NCI-H2227 (cell line): Measurements from ENCODE around the gene PGM1.

Source experiments
- DNase-seq: peaks from one replicate; lab custom pipeline; 2025; ENCODE audit not compliant: unreplicated experiment; lab: John Stamatoyannopoulos, UW

Gene PGM1

DNA sequence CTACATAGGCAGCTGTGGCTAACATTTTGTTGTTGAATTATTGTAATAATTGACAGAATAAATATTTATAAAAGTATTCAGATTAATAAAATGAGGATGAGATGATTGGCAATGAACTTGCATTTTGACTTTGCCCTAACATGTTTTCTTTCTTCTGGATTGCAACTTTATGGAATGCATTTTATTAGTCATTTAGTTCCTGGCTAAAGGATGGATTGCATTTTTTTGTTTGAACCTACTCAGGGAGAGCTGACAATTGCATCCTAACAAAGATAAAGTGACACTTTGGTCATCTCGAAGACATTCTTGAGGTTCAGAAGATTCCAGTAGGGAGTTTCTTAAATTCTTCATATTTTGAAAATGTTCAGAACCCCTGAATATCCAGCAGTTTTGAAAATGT, 37.5 kb downstream of the PGM1 start:
- DNase-seq: no peak

GRCh38 chr1:63632110-63632509, 38.9 kb downstream of the PGM1 start:
- DNase-seq: no peak

DNA sequence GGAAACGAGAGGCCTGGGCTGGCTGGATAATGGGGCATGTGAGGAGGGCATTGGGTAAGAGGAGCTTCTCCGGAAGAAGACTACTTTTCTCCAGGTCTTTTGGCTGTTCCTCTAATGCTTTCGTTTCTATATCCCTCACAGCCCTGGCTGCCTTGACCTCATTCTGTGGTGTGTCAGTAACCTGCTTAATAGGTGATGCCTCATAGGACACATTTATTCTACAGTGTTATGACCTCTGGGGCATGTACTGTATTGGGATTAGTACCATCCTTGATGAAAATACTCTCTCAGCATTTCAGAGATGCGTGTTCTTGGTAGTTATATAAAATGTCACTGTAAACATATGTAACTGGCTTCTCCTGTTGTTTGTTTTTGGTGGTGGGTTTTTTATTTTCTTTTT, 40.1 kb downstream of the PGM1 start:
- no peak for DNase-seq

- no peak for DNase-seq
Observed at GRCh38 chr1:63634471-63634870, 41.3 kb downstream of the PGM1 start.

- DNase-seq: no peak
Observed at GRCh38 chr1:63635681-63636080, 42.5 kb downstream of the PGM1 start.

- no peak for DNase-seq
Observed at GRCh38 chr1:63636192-63637105, 43.2 kb downstream of the PGM1 start.

- no peak for DNase-seq
Observed at GRCh38 chr1:63638471-63638870, 45.3 kb downstream of the PGM1 start.

GRCh38 chr1:63638875-63639274, 45.7 kb downstream of the PGM1 start:
- no peak for DNase-seq

DNA sequence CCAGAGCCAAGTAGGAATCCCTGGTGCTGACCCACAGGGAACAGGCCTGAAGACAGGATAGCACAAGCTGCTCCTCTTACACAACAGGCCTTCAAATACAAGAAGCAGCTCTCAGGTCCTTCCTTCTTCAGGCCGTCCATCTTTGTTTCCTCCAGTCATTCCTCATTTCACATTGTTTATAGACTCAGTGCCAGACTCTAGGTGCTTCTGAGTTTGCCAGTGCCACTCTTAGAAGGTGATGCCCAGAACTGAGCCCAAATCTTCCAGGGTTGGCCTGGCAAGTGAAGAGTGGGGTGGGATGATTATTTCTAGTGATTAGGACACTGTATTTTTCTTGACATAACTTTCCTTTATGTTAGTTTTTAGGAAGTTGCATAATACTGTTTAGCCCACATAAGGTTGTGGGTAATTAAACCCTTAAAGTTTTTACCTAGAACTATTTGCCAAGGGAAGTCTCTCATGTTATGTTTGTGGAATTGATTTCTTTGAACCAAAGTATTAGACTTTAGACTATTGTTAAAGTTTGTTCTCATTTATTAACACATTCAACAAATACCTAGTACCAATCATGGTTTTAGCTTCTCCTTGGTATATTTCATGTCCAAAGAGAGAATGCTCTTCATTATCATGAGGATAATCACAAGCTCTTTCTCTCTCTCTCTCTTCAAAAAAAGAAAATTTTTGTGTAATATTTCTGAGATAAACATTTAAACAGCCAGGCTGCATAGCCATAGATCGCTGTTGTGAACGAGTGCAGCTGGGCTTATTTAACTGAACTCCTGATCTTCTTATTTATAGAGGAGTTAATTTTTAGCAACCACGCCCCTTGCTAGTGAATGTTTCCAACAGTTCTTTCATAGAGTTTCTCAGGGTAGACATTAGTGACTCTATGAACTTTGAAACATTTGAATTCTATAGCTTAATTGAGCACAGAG, 47.7 kb downstream of the PGM1 start:
- DNase-seq: no peak

GRCh38 chr1:63641615-63642014, 48.4 kb downstream of the PGM1 start:
- no peak for DNase-seq

DNA sequence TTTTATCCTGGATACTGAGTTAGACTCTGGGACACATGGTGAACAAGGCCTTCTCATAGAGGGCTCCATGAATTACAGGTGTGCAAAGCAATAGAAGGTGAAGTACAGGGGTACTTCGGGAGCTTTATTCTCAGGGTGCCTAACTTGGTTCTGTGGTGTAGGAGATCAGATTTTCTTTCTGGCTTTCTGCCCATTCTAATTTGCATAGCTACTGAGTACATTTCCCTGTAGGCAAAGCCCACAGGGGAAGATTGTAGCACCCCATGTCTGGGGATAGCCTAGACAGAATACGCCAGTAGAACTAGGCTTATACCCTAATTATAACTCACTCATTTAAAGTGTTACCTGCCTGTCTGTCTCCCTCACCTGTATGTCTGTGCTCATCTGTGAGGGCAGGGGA, 49.7 kb downstream of the PGM1 start:
- no peak for DNase-seq

- no peak for DNase-seq
Observed at GRCh38 chr1:63643517-63643916, 50.3 kb downstream of the PGM1 start.

- DNase-seq: no peak
Observed at GRCh38 chr1:63643926-63644325, 50.7 kb downstream of the PGM1 start.

DNA sequence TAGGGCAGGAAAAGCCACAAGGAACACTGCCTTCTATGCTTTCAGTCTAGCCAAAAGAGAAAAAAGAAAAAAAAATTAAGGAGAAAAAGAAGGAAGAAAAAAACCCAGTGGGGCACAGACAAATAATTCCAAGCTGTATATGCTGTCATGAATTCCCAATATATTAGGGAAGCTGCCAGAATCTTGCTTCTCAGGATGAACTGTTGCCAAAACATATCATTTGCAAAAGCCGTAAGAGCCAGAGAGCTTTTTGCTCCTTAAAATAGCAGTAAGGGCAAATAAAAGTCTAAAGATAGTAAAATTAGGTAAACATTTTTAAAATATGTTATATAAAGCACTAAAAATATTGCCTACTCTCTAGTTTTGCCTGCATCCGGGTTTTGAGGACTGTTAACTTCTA, 52.1 kb downstream of the PGM1 start:
- DNase-seq: no peak

- no peak for DNase-seq
Observed at GRCh38 chr1:63648689-63649088, 55.5 kb downstream of the PGM1 start.

- DNase-seq: no peak
Observed at GRCh38 chr1:63651161-63651701, 58.0 kb downstream of the PGM1 start.

DNA sequence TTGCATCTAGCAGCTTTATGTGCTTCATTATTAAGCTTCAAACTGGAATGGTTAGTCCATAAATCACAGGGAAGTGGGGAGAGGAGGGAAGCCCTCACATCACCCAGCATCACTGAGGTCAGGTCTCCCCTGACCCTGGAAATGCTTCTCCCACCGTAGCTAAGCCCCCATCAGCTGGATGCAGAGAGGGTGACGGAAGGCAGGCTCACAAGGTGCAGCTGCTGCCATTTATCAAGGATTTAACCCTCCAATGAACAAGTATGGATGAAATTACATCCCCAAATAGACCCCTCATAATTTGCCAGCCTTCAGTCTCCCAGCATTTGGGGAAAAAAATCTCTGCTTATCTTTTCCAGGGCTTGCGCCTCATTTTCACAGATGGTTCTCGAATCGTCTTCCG, 60.8 kb downstream of the PGM1 start:
- DNase-seq: no peak

DNA sequence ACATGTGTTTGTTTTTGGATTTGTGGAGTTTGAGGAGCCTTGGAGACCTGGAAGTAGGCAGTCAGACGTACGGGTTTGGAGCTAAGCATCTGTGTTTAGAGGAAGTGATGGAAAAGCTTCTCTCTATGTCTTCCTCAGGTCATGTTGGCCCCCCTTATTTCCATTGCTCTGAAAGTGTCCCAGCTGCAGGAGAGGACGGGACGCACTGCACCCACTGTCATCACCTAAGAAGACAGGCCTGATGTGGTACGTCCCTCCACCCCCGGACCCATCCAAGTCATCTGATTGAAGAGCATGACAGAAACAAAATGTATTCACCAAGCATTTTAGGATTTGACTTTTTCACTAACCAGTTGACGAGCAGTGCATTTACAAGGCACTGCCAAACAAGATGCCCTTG, 66.2 kb downstream of the PGM1 start:
- no peak for DNase-seq

- DNase-seq: no peak
Observed at GRCh38 chr1:63662056-63662836, 69.0 kb downstream of the PGM1 start.

- DNase-seq: no peak
Observed at GRCh38 chr1:63662841-63663240, 69.6 kb downstream of the PGM1 start.

DNA sequence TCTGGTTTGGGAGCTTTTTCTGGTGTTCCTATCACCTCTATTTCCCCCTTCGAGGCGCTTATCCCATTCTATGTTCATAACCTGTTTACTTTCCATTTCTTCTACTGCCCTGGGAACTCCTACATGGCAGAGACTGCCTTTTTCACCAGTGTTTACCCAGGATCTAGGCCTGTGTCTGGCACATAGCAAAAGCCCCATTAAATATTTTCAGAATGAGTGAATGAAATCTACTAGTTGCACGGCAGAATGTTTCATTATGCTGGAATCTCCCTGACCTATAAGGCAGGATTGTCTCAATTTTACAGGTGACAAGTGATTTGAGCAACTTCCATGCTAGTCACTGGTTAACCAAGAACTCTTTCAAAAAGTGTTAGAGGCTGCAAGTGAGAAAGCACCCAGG, 70.1 kb downstream of the PGM1 start:
- no peak for DNase-seq
